AG04449 (cell line): ENCODE data around the gene THAP9.

Source experiments
- CTCF ChIA-PET: fragments of 350-600 bp; formaldehyde crosslinking; extraction: SDS; loops from one replicate; lab custom pipeline; 2021; ENCODE audit warnings: antibody characterized with exemption; lab: Yijun Ruan, JAX
- POLR2A ChIA-PET: fragments of 400-600, 350-600 bp; formaldehyde crosslinking; extraction: SDS; loops from one replicate; lab custom pipeline; 2020; ENCODE audit warnings: antibody characterized with exemption, inconsistent platforms; lab: Yijun Ruan, JAX
- DNase-seq: peaks from one replicate; pipeline ENCODE4 v3.0.0-alpha.2; 2010; ENCODE audit warnings: low read depth, low spot score
- H3K4me3 ChIP-seq: 2 replicates; pipeline ENCODE4 v1.5.1; 2011; ENCODE audit warnings: low read depth, mild to moderate bottlenecking, control low read depth, low read length
- TF ChIP-seq, protein P1 (sequence below): IDR thresholded peaks from one replicate; pipeline ENCODE4 v1.5.1; 2011; ENCODE audit warnings: mild to moderate bottlenecking, moderate library complexity, low read length, control low read depth, inconsistent platforms; ENCODE audit not compliant: insufficient read depth; ENCODE audit errors: missing control alignments

The THAP9 gene

DNA sequence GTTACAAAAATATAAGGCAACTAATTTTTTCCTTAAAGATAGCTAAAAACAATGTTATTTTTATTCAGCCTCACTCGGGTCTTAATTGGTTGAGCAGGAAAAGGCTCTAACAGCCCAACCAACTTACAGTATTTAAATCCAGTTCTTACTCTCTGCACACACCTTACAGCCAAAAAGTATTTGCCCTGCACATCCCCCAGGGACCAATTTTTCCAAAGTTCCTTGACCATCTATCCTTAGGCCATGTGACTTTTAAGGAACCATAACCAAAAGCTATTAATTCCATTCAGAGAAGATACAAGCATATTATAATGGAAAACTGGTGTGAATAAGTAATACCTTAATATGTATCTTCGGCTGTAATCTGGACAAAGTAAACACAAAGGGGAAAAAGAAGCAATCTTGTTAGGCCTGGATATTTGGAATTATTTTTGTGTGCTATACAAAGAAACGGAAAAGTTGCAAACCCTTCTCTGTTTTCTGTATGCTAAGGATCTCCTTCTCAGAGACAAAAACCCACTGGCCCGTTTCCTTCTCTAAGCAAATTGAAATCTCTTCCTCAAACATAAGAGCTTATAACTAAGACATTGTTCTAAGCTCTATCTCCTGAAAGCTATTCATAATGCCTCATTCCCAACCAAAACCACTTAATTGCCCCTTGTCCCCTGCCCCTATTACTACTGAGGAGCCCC, 1.0 kb upstream of the THAP9 start:
- TF ChIP-seq, protein P1, sequence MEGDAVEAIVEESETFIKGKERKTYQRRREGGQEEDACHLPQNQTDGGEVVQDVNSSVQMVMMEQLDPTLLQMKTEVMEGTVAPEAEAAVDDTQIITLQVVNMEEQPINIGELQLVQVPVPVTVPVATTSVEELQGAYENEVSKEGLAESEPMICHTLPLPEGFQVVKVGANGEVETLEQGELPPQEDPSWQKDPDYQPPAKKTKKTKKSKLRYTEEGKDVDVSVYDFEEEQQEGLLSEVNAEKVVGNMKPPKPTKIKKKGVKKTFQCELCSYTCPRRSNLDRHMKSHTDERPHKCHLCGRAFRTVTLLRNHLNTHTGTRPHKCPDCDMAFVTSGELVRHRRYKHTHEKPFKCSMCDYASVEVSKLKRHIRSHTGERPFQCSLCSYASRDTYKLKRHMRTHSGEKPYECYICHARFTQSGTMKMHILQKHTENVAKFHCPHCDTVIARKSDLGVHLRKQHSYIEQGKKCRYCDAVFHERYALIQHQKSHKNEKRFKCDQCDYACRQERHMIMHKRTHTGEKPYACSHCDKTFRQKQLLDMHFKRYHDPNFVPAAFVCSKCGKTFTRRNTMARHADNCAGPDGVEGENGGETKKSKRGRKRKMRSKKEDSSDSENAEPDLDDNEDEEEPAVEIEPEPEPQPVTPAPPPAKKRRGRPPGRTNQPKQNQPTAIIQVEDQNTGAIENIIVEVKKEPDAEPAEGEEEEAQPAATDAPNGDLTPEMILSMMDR, result no peak
- CTCF ChIA-PET, result interaction anchor here (0.7 to 1.8 kb wide), 5 partner anchors 13 to 385 kb away, joined by 3 to 8 read pairs (median 4); partner anchors contain the start of genes COQ2 and LIN54
- POLR2A ChIA-PET, result interaction anchor here (0.9 to 2.1 kb wide), 5 partner anchors 8 to 471 kb away, joined by 4 to 13 read pairs (median 10); partner anchors contain the start of genes COPS4, LIN54 and SEC31A
- no peak for DNase-seq
- H3K4me3 ChIP-seq, result peak overlapping the region; percentile 82

DNA sequence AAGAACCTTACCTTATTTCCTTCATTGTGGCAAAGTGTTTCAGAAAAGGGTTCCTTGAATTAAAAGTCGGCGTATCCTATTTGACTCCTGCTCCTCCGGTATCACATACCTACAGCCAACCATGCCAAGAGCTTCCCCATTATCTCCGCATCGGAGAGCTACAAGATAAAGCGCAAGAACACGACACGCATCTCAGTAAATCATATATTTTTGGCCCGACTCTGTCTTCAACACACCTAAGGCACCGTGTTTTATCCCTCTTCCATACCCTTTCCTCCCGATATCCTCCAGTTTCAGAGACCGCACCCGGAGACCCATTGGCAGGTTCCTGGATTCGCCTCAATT, 497 bp upstream of the THAP9 start:
- peak overlapping the region; percentile 82 for H3K4me3 ChIP-seq
- TF ChIP-seq, protein P1, result no peak
- no peak for DNase-seq
- ChIA-PET POLR2A (interaction anchor here (0.9 to 2.1 kb wide), 5 partner anchors 8 to 471 kb away, joined by 4 to 13 read pairs (median 10); partner anchors contain the start of genes COPS4, LIN54 and SEC31A), CTCF (interaction anchor here (0.7 to 1.8 kb wide), 4 partner anchors 100 to 384 kb away, joined by 3 to 8 read pairs (median 4); partner anchors contain the start of genes COQ2 and LIN54)

DNA sequence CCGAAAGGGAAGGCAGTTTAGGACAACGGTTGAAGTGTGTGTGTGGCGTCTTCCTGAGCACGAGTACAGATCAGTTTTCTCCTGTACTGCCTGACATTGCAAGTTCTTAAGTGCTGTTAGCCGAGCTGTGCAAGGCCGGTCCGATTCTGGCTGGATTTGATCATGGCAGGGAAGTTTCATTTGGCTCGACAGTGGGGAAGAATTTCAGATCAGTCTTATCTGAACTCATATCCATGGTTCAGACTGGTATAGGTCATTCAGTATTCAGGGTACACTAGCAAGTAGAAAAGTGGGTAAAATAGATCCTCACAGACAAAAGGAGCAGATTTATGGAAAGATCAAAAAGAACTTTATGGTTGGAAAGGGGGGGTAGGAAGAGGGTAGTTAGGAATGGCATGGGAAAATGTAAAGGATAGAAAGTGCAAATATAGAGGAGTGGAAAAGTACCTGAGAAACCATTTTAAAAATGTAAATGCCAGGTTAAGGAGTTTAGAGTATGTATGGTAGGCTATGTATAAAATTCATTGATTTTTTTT, 716 bp downstream of the THAP9 start:
- peak overlapping the region; percentile 82 for H3K4me3 ChIP-seq
- POLR2A ChIA-PET, result interaction anchor here (0.7 to 2.1 kb wide), 7 partner anchors 9 to 472 kb away, joined by 3 to 13 read pairs (median 4); partner anchors contain the start of genes COPS4 and LIN54
- CTCF ChIA-PET, result no interaction called here
- DNase-seq, result no peak
- TF ChIP-seq, protein P1, result no peak

DNA sequence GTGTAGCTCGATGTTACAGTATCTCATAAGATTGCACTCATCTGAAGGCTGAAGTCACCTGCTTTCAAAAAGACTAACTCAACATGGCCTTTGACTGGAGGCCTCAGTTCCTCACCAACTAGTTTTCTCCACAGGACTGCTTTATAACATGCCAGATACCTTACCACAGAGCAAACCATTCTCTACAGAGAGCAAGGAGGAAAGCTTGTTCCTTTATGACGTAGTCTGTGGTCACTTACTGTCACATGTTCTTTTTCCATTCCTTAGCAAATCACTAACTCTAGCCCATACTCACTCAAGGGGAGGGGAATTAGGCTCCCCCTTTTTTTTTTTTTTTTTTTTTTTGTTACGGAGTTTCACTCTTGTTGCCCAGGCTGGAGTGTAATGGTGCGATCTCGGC, 3.2 kb downstream of the THAP9 start:
- DNase-seq, result no peak
- CTCF ChIA-PET, result no interaction called here
- H3K4me3 ChIP-seq, result no peak overlapping the region
- POLR2A ChIA-PET, result no interaction called here
- TF ChIP-seq, protein P1, result no peak

DNA sequence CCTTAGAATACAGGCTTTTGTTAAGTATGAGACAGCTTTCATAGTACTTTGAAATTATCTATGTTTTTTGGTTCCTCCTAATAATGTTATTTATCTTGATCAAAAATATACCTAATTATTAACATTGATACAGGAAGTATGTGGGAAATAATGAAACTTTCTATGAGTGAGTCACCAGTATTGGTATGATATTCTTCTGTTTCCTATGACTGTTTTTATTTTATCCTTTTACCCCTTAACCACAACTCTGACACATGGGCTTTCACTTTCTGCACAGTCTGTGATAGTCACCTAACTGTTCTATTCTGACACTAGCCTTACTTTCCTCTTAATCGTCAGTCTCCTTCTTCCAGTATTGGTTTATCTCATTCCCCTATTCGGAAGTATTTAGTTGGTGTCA, 4.7 kb downstream of the THAP9 start:
- ChIA-PET POLR2A (no interaction called here), CTCF (interaction anchor here (1.2 to 1.3 kb wide), 2 partner anchors 87 to 379 kb away, joined by 3 read pairs; partner anchors contain the start of gene COQ2)
- TF ChIP-seq, protein P1, result no peak
- DNase-seq, result no peak
- no peak overlapping the region for H3K4me3 ChIP-seq

DNA sequence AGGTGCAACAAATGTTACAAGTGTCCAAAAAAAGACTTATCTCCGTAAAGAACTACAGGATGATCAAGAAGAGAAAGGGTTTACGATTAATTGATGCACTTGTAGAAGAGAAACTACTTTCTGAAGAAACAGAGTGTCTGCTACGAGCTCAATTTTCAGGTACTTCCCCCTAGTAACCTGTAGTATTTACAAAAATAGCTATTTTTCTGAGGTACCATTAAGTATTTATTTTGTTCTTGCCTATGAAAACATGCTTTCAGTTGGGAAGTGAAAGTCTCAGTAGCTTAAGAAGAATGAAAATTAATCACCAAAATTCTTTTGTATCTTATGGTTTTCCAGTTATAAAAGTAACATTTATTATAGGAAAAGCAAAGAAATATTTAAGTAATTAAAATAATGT, 5.9 kb downstream of the THAP9 start:
- no peak for DNase-seq
- H3K4me3 ChIP-seq, result no peak overlapping the region
- POLR2A ChIA-PET, result interaction anchor here (0.9 kb wide), 1 partner anchor 14 kb away, joined by 3 read pairs; no protein-coding TSS in a partner anchor
- TF ChIP-seq, protein P1, result no peak
- CTCF ChIA-PET, result interaction anchor here (0.7 kb wide), 1 partner anchor 270 kb away, joined by 3 read pairs; no protein-coding TSS in a partner anchor
